SH-SY5Y (cell line): ENCODE data around the gene ABCD1.

Experiments used
- GATA2 ChIP-seq: IDR thresholded peaks from 2 replicates; pipeline ENCODE4 v1.6.1; 2011; ENCODE audit warnings: mild to moderate bottlenecking, low read depth, low read length
- GATA3 ChIP-seq: IDR thresholded peaks from 2 replicates; pipeline ENCODE4 v1.6.1; 2011; ENCODE audit warnings: low read depth, mild to moderate bottlenecking, low read length, moderate library complexity

- TF ChIP-seq GATA2, result no peak
- TF ChIP-seq GATA3, result no peak
Measured at GRCh38 chrX:153703036-153703370, 21.7 kb upstream of the ABCD1 start.
